Measurements from ENCODE around the gene RABGAP1L. TPM values are rescaled to one million over a fixed set of nuclear protein-coding genes. Genes with fewer than 3 reads are reported as not detected.

The RABGAP1L gene
- total and polyA plus RNA-seq, 2 of the 8 experiments (the other 6 are each of a cell fraction or from before 2014, with no cell fraction given), result 33.3 to 156 TPM

DNA sequence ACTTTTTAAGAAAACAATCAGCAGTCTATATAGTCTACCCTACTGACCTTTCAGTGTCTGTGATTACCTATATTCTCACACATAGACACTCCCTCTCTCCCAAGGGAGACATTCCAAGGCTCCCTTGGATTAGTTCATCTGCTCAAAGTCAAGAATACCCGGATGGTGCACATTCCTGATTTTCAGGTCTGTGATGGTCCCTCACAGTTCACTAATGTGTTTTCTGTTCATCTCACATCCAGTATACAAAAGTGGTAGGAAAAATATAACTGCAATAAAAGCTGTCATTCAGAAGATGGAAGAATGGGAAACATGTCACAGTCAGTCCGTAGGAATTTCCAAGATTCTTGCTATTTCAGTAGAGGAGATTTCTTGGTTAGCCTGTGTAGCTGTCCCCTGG lies 616.3 kb downstream of the RABGAP1L start (continued):
- TF ChIP-seq CEBPB (IDR thresholded peaks at IDR 0.05; ENCODE audit: low read depth, low read length) (no peak), POLR2AphosphoS5 (IDR thresholded peaks at IDR 0.05; ENCODE audit: low read depth, low read length) (no peak)

Measured in H1 (cell line).